IPS-15b (cell line): ENCODE data around the gene TCF7L2.

Experiments
- H3K27me3 ChIP-seq: one replicate; pipeline ENCODE4 v1.6.1; 2013; ENCODE audit warnings: low read length; ENCODE audit not compliant: control insufficient read depth, insufficient read depth
- H3K36me3 ChIP-seq: one replicate; pipeline ENCODE4 v1.6.1; 2013; ENCODE audit warnings: low read length; ENCODE audit not compliant: control insufficient read depth, insufficient read depth
- H3K4me1 ChIP-seq: one replicate; pipeline ENCODE4 v1.6.1; 2013; ENCODE audit warnings: mild to moderate bottlenecking, low read length; ENCODE audit not compliant: control insufficient read depth, insufficient read depth
- H3K4me3 ChIP-seq: one replicate; pipeline ENCODE4 v1.5.1; 2013; ENCODE audit warnings: low read depth, low read length
- H3K9ac ChIP-seq: one replicate; pipeline ENCODE4 v1.6.1; 2013; ENCODE audit warnings: low read depth, mild to moderate bottlenecking, low read length
- H3K9me3 ChIP-seq: one replicate; pipeline ENCODE4 v1.6.1; 2013; ENCODE audit warnings: mild to moderate bottlenecking, low read length; ENCODE audit not compliant: control insufficient read depth, insufficient read depth

The TCF7L2 gene

DNA sequence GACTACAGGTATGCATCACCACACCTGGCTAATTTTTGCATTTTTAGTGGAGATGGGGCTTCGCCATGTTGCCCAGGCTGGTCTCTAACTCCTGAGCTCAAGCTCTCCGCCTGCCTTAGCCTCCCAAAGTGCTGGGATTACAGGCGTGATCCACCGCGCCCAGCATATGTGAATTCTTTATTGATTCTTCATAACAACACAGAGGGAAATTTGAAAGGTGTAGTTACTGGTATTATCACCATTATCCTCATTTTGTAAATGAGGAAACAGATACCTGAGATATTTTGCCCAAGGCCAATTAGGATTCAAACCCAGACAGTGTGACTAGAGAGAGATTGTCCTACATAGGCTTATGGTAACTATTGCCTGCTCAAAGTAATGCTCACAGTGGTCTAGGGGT is 22.6 kb downstream of the TCF7L2 start:
- Histone ChIP-seq H3K9me3 (no peaks in the 10 kb centered on the region), H3K36me3 (peaks cover 17% of the 10 kb centered on the region), H3K9ac (no peak overlapping the region), H3K4me3 (no peak overlapping the region), H3K27me3 (no peaks in the 10 kb centered on the region), H3K4me1 (peaks cover 4% of the 10 kb centered on the region)

DNA sequence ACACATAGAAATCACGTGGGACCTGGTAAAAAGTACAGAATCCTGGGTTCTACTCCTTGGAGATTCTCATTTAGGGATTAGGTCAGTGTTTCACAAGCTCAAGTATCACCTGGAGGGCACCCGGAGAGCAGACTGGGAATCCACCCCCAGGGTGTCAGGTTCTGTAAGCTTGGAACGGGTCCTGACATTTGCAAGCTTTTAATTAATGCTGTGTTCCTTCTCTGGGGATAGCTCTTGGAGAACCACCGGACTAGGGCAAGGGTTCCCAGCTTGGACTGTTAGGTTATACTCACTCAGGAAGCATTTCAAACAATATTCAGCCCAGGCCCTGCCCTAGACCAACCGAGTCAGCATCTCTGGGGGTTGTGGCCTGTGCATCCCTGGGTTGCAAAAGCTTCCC is 23.0 kb downstream of the TCF7L2 start:
- Histone ChIP-seq H3K27me3 (no peaks in the 10 kb centered on the region), H3K4me1 (peaks cover 5% of the 10 kb centered on the region), H3K9ac (no peak overlapping the region), H3K4me3 (no peak overlapping the region), H3K9me3 (no peaks in the 10 kb centered on the region), H3K36me3 (peaks cover 17% of the 10 kb centered on the region)

DNA sequence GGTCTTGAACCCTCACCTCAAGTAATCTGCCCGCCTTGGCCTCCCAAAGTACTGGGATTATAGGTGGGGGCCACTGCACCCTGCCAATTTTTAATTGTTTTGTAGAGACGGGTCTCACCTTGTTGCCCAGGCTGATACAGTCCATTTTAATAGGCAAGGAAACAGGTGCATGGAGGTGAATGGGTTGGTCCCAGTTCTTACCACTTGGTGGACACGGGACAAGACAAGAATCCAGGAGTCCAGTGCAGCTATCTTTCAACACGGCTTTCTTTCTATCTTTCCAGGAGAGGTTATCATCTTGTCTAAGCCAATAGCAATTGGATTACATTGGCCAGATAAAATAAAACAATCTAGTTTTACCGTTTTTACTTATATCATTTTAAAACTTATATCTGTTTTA is 23.8 kb downstream of the TCF7L2 start:
- Histone ChIP-seq H3K27me3 (no peaks in the 10 kb centered on the region), H3K9ac (no peak overlapping the region), H3K4me1 (peaks cover 5% of the 10 kb centered on the region), H3K4me3 (no peak overlapping the region), H3K9me3 (no peaks in the 10 kb centered on the region), H3K36me3 (peaks cover 17% of the 10 kb centered on the region)

DNA sequence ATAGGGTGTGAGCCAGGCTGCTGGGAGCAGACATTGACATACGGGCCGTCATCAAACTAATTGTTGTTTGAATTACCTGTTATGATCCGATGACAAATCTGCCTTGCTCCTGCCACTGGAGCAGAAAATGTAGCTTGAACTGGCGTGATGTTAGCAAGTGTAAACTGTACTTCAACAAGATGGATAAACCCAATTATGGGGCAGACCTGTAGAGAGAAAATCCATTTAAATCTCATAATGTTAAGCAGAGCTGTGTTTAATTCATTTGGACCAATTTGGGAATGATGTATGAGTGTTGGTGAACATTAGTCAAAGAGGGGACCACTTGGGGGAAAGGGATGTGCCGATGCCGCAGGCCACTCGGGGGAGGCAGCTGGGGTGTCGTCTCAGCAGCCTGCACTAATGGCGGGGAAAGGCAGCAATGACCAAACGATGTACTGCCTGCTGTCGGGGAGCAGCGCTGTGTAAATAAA is 27.4 kb downstream of the TCF7L2 start:
- no peak overlapping the region for H3K4me3 ChIP-seq
- H3K27me3 ChIP-seq: no peaks in the 10 kb centered on the region
- H3K9me3 ChIP-seq: no peaks in the 10 kb centered on the region
- H3K36me3 ChIP-seq: peaks cover 7% of the 10 kb centered on the region
- peaks cover 8% of the 10 kb centered on the region for H3K4me1 ChIP-seq
- no peak overlapping the region for H3K9ac ChIP-seq

DNA sequence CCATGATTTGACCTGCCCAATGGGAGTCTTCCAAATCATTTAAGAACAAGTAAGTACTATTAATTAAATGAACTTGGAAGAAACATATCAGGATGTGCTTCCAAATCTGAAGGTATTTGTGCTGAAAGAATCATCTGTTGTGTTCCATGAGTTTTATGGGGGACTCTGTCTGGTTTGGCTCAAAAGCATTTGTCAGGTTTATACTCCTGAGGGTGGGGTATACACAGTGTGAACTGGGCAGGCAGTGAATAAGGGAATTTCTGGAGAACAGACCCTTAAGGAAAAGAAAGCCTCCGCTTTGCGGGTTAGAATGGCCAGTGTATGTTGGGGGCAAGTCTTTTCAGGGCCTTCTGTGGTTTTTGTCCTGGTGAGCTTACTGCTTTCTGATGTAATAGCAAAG is 29.9 kb downstream of the TCF7L2 start:
- peaks cover 17% of the 10 kb centered on the region for H3K4me1 ChIP-seq
- peaks cover 3% of the 10 kb centered on the region for H3K36me3 ChIP-seq
- H3K9me3 ChIP-seq: no peaks in the 10 kb centered on the region
- H3K9ac ChIP-seq: no peak overlapping the region
- H3K4me3 ChIP-seq: no peak overlapping the region
- no peaks in the 10 kb centered on the region for H3K27me3 ChIP-seq

DNA sequence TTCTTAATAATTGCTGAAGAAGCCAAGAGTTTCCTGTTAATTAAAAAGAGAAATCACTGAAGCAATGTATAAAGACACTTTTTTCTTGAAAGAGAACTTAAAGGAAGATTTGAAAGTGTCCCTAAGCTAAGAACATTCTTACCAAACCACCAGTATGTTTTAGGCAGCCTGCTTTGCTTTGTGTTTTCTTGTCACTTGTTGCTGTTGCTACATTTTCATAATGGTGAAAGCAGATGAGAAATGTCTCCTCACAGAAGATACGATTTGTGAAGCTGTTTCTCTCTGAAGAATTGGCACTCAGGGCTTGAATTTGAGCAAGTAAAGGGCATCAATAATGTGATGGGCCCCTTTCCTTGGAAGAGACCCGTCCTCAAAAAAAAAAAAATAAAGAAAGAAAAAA is 30.9 kb downstream of the TCF7L2 start:
- Histone ChIP-seq H3K4me3 (no peak overlapping the region), H3K36me3 (no peaks in the 10 kb centered on the region), H3K9me3 (no peaks in the 10 kb centered on the region), H3K9ac (no peak overlapping the region), H3K4me1 (peaks cover 26% of the 10 kb centered on the region), H3K27me3 (no peaks in the 10 kb centered on the region)

DNA sequence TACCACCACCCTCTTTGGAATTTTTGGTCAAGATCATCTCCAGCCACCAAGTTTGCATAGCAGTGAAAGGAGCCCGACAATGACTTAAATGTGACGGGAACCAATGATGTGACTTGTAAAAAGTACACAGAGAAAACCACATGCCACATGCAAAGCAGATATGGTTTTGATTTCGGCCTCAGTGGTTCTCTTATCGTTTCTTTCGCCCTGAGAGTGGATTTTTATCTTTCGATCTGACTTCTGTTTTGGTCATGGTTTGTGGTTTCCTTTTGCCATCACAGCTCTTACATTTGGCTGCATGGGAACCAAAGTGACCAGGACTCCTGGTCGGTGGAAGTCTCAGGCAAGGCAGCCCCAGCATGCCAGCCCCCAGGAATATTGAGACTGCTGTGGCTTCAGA is 31.5 kb downstream of the TCF7L2 start:
- Histone ChIP-seq H3K9ac (no peak overlapping the region), H3K27me3 (no peaks in the 10 kb centered on the region), H3K36me3 (no peaks in the 10 kb centered on the region), H3K4me1 (peaks cover 32% of the 10 kb centered on the region), H3K4me3 (no peak overlapping the region), H3K9me3 (no peaks in the 10 kb centered on the region)

DNA sequence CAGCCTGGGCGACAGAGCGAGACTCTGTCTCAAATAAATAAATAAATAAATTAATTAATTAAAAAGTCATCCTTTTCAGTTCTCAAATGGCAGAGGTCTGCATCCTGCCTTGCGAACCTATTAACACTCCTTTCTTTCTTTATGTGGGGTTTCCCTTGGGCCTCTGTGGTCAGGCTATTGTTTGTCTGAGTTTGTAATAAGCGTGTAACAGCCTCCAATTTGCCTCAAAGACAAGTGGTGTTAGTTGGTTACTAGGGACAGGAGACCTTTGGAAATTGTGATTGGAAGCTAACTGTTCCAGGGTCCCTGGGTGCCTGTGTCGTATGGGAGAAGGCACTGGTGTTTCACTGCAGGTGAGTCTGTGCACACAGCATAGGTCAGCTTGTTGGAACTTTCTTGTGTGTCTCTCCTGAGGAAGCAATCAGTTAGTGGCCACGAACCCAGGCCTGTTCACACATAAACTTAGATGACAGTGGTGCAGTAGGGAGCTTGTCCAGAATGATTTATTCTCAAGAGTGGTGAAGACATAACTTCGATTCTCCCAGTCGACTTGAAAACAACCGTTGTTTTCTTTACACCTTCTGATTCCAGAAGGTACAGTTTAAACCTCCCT is 33.5 kb downstream of the TCF7L2 start:
- Histone ChIP-seq H3K36me3 (peaks cover 3% of the 10 kb centered on the region), H3K4me1 (peaks cover 35% of the 10 kb centered on the region), H3K27me3 (no peaks in the 10 kb centered on the region), H3K4me3 (no peak overlapping the region), H3K9me3 (no peaks in the 10 kb centered on the region), H3K9ac (no peak overlapping the region)

DNA sequence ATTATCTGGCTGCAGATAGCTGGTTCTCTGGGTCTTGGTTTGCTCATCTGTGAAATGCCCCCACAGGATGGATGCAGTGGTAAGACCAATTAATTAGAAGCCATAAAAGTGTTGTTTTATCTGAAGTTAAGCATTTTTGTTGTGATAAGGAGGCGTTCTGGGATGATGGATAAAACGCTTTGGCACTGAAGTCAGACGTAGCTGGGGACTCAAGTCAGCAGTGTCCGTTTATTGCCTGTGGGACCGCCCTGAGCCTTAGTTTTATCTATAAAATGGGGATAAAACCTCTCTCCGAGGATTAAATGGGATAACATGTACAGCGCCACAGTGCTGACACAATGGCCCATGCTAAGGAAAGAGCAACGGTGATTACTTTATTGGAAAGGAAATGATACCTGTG is 34.7 kb downstream of the TCF7L2 start:
- Histone ChIP-seq H3K4me1 (peaks cover 43% of the 10 kb centered on the region), H3K9ac (no peak overlapping the region), H3K9me3 (no peaks in the 10 kb centered on the region), H3K36me3 (peaks cover 3% of the 10 kb centered on the region), H3K27me3 (no peaks in the 10 kb centered on the region), H3K4me3 (no peak overlapping the region)

DNA sequence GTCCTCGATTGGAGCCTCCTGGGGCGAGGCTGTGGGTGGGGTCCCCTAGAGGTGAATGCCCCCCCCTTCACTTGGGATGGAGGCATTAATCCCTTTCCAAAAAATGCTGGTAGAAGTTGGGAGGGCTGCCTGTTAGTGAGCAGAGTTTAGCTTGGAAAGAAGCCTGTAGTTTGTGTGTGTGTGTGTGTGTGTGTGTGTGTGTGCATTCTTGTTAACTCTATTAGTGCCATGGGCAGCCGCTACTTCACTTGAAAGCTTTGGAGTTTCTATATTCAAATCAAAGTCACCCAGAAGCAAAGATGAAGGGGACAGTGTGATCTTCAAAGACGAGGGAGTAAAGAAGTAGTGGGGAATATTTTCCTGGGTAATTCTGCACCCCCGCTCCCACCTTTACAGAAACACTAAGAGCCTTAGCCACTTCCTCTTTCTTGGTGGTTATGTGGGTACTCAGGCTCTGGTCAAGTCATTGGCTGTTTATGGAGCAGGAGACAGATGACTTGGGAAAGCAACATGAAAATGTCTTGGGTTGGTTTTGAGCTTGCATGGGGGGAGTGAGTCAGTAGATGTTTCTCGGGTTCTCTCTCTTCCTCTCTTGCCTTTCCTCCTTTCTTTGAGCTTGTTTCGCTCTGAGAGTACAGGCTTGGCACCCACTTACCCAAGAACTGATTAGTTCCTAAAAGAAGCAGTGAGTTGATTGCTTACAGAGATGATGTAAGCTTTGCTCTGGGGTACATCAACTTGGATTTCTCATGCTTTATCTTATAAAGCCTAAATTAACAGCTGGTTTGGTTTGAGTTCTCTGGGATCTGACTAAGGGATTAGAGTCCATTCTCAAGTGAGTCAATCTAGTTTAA is 35.9 kb downstream of the TCF7L2 start:
- Histone ChIP-seq H3K27me3 (no peaks in the 10 kb centered on the region), H3K36me3 (peaks cover 3% of the 10 kb centered on the region), H3K9ac (no peak overlapping the region), H3K4me1 (peaks cover 46% of the 10 kb centered on the region), H3K9me3 (no peaks in the 10 kb centered on the region), H3K4me3 (no peak overlapping the region)

DNA sequence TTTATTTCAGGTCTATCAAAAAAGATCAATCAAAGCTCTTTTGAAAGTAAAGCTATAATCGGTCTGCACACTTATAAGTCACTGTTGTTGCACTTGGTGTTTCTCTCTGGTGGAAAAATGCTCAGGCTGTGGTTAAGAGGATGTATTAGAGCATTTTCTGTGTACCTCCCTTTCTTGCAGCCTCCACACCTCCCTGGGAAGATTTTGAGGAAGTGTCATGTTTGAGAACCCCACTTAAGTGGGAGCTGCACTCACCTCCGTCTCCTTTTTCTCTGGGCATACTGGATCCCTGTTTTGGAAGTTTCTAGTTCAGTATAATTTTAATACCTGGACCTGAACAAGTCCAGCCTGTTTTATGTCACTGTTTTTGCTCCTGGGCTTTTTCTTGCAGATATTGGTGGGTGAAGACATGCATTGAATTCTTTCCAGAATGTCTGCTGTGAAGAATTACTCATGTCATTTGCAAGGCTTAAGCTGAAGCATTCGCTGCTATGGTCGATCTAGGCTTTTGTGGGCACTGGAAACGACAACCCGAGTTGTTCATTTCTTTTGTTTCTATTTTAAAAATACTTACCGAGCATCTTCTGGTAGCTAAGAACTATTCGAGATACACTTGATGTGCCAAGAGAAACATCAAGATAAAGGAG is 36.6 kb downstream of the TCF7L2 start:
- Histone ChIP-seq H3K36me3 (peaks cover 3% of the 10 kb centered on the region), H3K4me1 (peaks cover 46% of the 10 kb centered on the region), H3K9ac (no peak overlapping the region), H3K4me3 (no peak overlapping the region), H3K9me3 (no peaks in the 10 kb centered on the region), H3K27me3 (no peaks in the 10 kb centered on the region)
